Panc1 (cell line): ENCODE results near the gene MEIOSIN. TPM values are rescaled to one million over a fixed set of nuclear protein-coding genes. Genes with fewer than 3 reads are reported as not detected.
A peak's percentile ranks its signal among the peaks of the same experiment; 100 is the strongest.

Experiments
- ATAC-seq: fragments of 200-7000 bp; cut with Tn5 transposase; 2 replicates; pipeline ENCODE4 v1.9.1; 2020; ENCODE audit warnings: mild to moderate bottlenecking, moderate library complexity
- BruUV-seq: library from RNA; stranded (reverse); fragments of 400-500 nt; replicated peaks from 2 replicates; lab custom pipeline; 2021; lab: Mats Ljungman, UMichigan
- CTCF ChIA-PET: fragments of 300-600 bp; sonication (Branson Sonifier 250); formaldehyde crosslinking; loops from one replicate; lab custom pipeline; 2022; ENCODE audit warnings: antibody characterized with exemption; lab: Charles Lee
- POLR2A ChIA-PET: fragments of 300-600 bp; sonication (Branson Sonifier 250); formaldehyde crosslinking; loops from one replicate; lab custom pipeline; 2022; ENCODE audit warnings: antibody characterized with exemption; lab: Charles Lee
- DNase-seq: peaks from one replicate; pipeline ENCODE4 v3.0.0-alpha.2; 2010; ENCODE audit warnings: low read depth, low spot score
- H3K27ac ChIP-seq: 2 replicates; pipeline ENCODE4 v1.5.1; 2011; ENCODE audit warnings: mild to moderate bottlenecking, low read length, inconsistent platforms
- H3K27me3 ChIP-seq: fragments of 200-500 bp; sonication (Bioruptor generic); 2 replicates; pipeline ENCODE4 v1.6.0; 2014; ENCODE audit warnings: low read length, inconsistent platforms; ENCODE audit not compliant: control insufficient read depth, insufficient read depth
- H3K36me3 ChIP-seq: fragments of 200-500 bp; sonication (Bioruptor generic); 2 replicates; pipeline ENCODE4 v1.5.1; 2014; ENCODE audit warnings: inconsistent platforms, mild to moderate bottlenecking, low read length, moderate library complexity; ENCODE audit not compliant: control insufficient read depth, insufficient read depth
- H3K4me1 ChIP-seq: 2 replicates; pipeline ENCODE4 v1.5.1; 2011; ENCODE audit warnings: inconsistent platforms, mild to moderate bottlenecking, low read length, moderate library complexity; ENCODE audit not compliant: control insufficient read depth, insufficient read depth
- H3K4me3 ChIP-seq, 2 experiments: 2 replicates each; pipeline ENCODE4 v1.5.1; 2011 to 2012; ENCODE audit warnings: low read depth in 2 of 2, low read length in 2 of 2, mild to moderate bottlenecking in 2 of 2, inconsistent platforms in 1 of 2, moderate library complexity in 1 of 2
- H3K9me3 ChIP-seq: fragments of 200-500 bp; sonication (Bioruptor generic); 2 replicates; pipeline ENCODE4 v1.5.1; 2014; ENCODE audit warnings: low read depth, mild to moderate bottlenecking, inconsistent platforms, low read length, moderate library complexity; ENCODE audit not compliant: control insufficient read depth, insufficient read depth
- POLR2AphosphoS5 ChIP-seq: IDR thresholded peaks from 2 replicates; pipeline ENCODE4 v1.6.1; 2012; ENCODE audit warnings: mild to moderate bottlenecking, low read depth, low read length, moderate library complexity
- REST ChIP-seq, 2 experiments: IDR thresholded peaks; 2 replicates each; pipeline ENCODE4 v1.6.1; 2011 to 2012; ENCODE audit warnings: low read depth in 2 of 2, control low read depth in 1 of 2, low read length in 1 of 2, mild to moderate bottlenecking in 1 of 2, moderate library complexity in 1 of 2; ENCODE audit not compliant: insufficient read depth in 1 of 2
- SIN3A ChIP-seq: IDR thresholded peaks from 2 replicates; pipeline ENCODE4 v1.6.1; 2012; ENCODE audit warnings: low read depth, mild to moderate bottlenecking, low read length, moderate library complexity, borderline replicate concordance; ENCODE audit not compliant: insufficient read depth
- TCF7L2 ChIP-seq: IDR thresholded peaks from 2 replicates; pipeline ENCODE4 v1.6.1; 2011; ENCODE audit warnings: mild to moderate bottlenecking, low read depth, low read length, inconsistent platforms
- in situ Hi-C: cut with HindIII; loops from 2 replicates; pipeline ENCODE4 v1.10.0; 2016; ENCODE audit warnings: low sequenced_read_pairs, low pct_unique_long_range_greater_than_20kb
- intact Hi-C: fragments of 100-400 bp; cut with micrococcal nuclease; formaldehyde crosslinking; loops from one replicate; pipeline ENCODE4 v1.10.0; 2022; ENCODE audit not compliant: unreplicated experiment
- total RNA-seq: library from RNA; stranded (reverse); gene quantifications from one replicate; pipeline ENCODE4 v1.2.1, GENCODE V29; 2021; ENCODE audit not compliant: unreplicated experiment
- TF ChIP-seq, protein P1 (sequence below): fragments of 450-650 bp; IDR thresholded peaks from 2 replicates; pipeline ENCODE4 v1.5.1; 2017; ENCODE audit warnings: mild to moderate bottlenecking

Gene MEIOSIN
- total RNA-seq, 1 experiment from 2014 or later = not detected

GRCh38 chr19:45772130-45772840 lies 39.0 kb downstream of the MEIOSIN start:
- no TSS peak for BruUV-seq
- DNase-seq (no peak), ATAC-seq (no peak)
- H3K4me3 ChIP-seq = no peak overlapping the region
- peaks cover 19% of the 10 kb centered on the region for H3K4me1 ChIP-seq
- H3K36me3 ChIP-seq = no peaks in the 10 kb centered on the region; the same call in 1 of the 2 replicates
- in situ Hi-C loops = no loop called here
- ChIA-PET CTCF (no interaction called here), POLR2A (no interaction called here)
- H3K9me3 ChIP-seq = no peaks in the 10 kb centered on the region
- H3K27me3 ChIP-seq = no peaks in the 10 kb centered on the region
- intact Hi-C loops = no loop called here
- H3K27ac ChIP-seq = peak overlapping the region; percentile 54; the same call in 1 of the 2 replicates
- TF ChIP-seq REST (IDR thresholded peaks at IDR 0.05; ENCODE audit: insufficient read depth in 1 of 2, low read depth in 2 of 2, low read length in 1 of 2) (no peak), TCF7L2 (no peak), POLR2AphosphoS5 (no peak), SIN3A (no peak)
- TF ChIP-seq, protein P1, sequence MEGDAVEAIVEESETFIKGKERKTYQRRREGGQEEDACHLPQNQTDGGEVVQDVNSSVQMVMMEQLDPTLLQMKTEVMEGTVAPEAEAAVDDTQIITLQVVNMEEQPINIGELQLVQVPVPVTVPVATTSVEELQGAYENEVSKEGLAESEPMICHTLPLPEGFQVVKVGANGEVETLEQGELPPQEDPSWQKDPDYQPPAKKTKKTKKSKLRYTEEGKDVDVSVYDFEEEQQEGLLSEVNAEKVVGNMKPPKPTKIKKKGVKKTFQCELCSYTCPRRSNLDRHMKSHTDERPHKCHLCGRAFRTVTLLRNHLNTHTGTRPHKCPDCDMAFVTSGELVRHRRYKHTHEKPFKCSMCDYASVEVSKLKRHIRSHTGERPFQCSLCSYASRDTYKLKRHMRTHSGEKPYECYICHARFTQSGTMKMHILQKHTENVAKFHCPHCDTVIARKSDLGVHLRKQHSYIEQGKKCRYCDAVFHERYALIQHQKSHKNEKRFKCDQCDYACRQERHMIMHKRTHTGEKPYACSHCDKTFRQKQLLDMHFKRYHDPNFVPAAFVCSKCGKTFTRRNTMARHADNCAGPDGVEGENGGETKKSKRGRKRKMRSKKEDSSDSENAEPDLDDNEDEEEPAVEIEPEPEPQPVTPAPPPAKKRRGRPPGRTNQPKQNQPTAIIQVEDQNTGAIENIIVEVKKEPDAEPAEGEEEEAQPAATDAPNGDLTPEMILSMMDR = no peak

DNA sequence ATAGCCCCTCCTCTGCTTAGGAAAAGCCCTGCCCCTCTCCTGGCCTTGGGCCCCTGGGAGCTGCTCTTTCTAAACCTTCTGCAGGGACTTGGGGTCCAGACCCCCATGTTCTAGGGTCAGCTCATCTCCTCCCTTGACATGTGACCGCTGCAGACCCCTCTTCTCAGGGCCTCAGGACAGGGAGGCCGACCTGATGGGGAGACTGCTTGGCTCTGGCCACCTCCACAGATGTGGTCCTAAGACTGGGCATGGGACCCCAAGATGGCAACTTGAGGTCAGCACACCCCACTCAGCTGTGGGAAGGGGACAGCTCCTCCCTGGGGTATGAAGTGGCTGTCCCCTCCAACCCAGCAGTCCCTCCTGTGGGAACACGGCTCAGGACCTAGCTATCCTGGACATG lies 39.7 kb downstream of the MEIOSIN start:
- no peaks in the 10 kb centered on the region for H3K27me3 ChIP-seq
- no TSS peak for BruUV-seq
- intact Hi-C loops = no loop called here

More for the DNA sequence above, 39.7 kb downstream of the MEIOSIN start:
- TF ChIP-seq TCF7L2 (no peak), SIN3A (no peak), REST (IDR thresholded peaks at IDR 0.05; ENCODE audit: insufficient read depth in 1 of 2, low read depth in 2 of 2, low read length in 1 of 2) (no peak), POLR2AphosphoS5 (peak; percentile 25; the same call in 1 of the 2 replicates)
- TF ChIP-seq, protein P1 = no peak
- Histone ChIP-seq H3K4me1 (peaks cover 19% of the 10 kb centered on the region), H3K36me3 (no peaks in the 10 kb centered on the region; the same call in 1 of the 2 replicates), H3K4me3 (no peak overlapping the region), H3K27ac (0 out of 2 replicates have a peak overlapping the region, but pooled peaks have one; percentile 54), H3K9me3 (no peaks in the 10 kb centered on the region)
- ChIA-PET POLR2A (no interaction called here), CTCF (no interaction called here)
- ATAC-seq (no peak), DNase-seq (no peak)
- in situ Hi-C loops = no loop called here
